Activated B cell treated with CpG ODN at 0.5 μM for 24 hours (primary cell): Measurements from ENCODE around the gene SPRR1A. TPM values are rescaled to one million over a fixed set of nuclear protein-coding genes. Genes with fewer than 3 reads are reported as not detected.

Experiments
- ATAC-seq: fragments of 200-7000 bp; cut with Tn5 transposase; one replicate; pipeline ENCODE4 v1.10.0; 2021; ENCODE audit warnings: low read depth, mild to moderate bottlenecking, moderate library complexity
- CTCF ChIA-PET: fragments of 350-600 bp; sonication (Branson Sonifier 250); formaldehyde crosslinking; loops from one replicate; lab custom pipeline; 2021; ENCODE audit warnings: antibody characterized with exemption; lab: Charles Lee
- POLR2A ChIA-PET: fragments of 350-600 bp; sonication (Branson Sonifier 250); formaldehyde crosslinking; loops from one replicate; lab custom pipeline; 2021; ENCODE audit warnings: antibody characterized with exemption; lab: Charles Lee
- DNase-seq: peaks from one replicate; pipeline ENCODE4 v3.0.0; 2022
- H3K27ac Mint-ChIP-seq: one replicate; pipeline ENCODE4 v1.8.0; 2020; ENCODE audit warnings: mixed read lengths
- H3K27me3 Mint-ChIP-seq: one replicate; pipeline ENCODE4 v1.8.0; 2021; ENCODE audit warnings: mixed read lengths
- H3K36me3 Mint-ChIP-seq: one replicate; pipeline ENCODE4 v1.8.0; 2021; ENCODE audit warnings: low read depth, mixed read lengths
- H3K4me1 Mint-ChIP-seq: one replicate; pipeline ENCODE4 v1.8.0; 2021; ENCODE audit warnings: mixed read lengths
- H3K4me3 Mint-ChIP-seq: one replicate; pipeline ENCODE4 v1.8.0; 2020; ENCODE audit warnings: mild to moderate bottlenecking, mixed read lengths
- H3K9me3 Mint-ChIP-seq: one replicate; pipeline ENCODE4 v1.8.0; 2020; ENCODE audit warnings: mixed read lengths
- intact Hi-C: fragments of 100-400 bp; cut with micrococcal nuclease; formaldehyde crosslinking; loops from one replicate; pipeline ENCODE4 v1.15.1; 2024
- total RNA-seq: library from RNA; stranded (reverse); gene quantifications from 2 replicates; pipeline ENCODE4 v1.2.3, GENCODE V29; 2022
- TF ChIP-seq, protein P1 (sequence below): fragments of 200-600 bp; IDR thresholded peaks from one replicate; pipeline ENCODE4 v1.8.0; 2022; ENCODE audit warnings: antibody characterized with exemption, mild to moderate bottlenecking

The SPRR1A gene
- total RNA-seq, 1 donor from 2014 or later, result not detected

DNA sequence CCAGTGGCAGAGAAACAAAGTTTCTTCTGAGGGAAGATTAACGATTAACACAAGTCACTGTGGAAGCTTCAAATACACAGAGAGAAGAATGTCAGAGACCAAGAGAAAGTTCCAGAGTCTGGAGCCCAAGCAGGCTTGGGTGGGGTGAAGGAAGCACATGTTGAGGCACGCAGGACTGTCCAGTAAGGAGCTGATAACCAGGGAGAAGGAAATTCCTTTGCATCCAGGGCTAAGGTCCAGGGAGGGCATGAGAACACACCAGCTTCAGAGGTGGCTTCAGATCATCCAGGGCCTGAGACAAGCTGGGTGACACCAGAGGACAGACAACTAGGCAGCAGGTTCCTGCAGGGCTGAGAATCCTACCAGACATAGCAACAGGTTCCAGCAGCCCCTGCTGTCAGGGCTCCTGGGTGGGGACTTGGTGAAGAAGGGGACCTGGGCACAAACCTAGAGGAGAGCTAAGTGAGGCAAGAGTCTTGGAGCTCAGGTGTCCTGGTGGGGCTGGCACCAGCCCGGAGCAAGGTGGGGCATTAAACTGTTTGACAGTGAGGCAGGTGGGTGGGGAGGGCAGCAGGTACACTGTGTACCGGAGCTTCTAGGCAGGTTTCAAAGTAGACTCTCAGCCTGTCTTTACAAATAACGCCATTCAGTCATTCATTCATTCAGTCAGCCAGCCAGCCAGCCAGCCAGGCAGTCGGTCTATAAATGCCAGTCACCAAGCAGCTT lies 2.6 kb upstream of the SPRR1A start:
- TF ChIP-seq, protein P1, sequence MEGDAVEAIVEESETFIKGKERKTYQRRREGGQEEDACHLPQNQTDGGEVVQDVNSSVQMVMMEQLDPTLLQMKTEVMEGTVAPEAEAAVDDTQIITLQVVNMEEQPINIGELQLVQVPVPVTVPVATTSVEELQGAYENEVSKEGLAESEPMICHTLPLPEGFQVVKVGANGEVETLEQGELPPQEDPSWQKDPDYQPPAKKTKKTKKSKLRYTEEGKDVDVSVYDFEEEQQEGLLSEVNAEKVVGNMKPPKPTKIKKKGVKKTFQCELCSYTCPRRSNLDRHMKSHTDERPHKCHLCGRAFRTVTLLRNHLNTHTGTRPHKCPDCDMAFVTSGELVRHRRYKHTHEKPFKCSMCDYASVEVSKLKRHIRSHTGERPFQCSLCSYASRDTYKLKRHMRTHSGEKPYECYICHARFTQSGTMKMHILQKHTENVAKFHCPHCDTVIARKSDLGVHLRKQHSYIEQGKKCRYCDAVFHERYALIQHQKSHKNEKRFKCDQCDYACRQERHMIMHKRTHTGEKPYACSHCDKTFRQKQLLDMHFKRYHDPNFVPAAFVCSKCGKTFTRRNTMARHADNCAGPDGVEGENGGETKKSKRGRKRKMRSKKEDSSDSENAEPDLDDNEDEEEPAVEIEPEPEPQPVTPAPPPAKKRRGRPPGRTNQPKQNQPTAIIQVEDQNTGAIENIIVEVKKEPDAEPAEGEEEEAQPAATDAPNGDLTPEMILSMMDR, result no peak
- ChIA-PET POLR2A (no interaction called here), CTCF (no interaction called here)
- Mint-ChIP-seq H3K27me3 (peaks cover 38% of the 10 kb centered on the region), H3K9me3 (no peaks in the 10 kb centered on the region), H3K4me1 (no peaks in the 10 kb centered on the region), H3K27ac (no peak overlapping the region), H3K4me3 (no peak overlapping the region), H3K36me3 (no peaks in the 10 kb centered on the region)
- DNase-seq, result no peak
- ATAC-seq, result no peak
- intact Hi-C loops, result no loop called here

DNA sequence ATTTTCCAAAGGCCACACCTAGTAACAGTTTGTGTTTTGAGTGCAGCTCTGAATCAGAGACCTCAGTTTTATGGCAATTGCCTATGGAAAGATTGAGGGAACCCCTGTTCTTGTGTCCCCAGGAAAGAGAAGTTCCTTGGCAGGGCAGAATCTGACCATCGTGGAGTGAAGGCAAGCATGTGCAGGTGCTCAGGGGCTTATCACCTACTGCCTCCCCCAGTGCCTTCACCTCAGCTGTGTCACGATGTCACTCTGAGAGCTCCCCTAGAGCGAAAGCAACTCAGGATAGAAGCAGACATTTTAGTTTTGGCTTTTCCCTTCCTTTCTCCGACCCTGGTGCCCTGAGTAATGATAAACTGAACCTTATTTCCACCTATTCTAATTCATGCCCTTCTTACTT lies 1.8 kb upstream of the SPRR1A start:
- H3K27ac Mint-ChIP-seq, result no peak overlapping the region
- H3K27me3 Mint-ChIP-seq, result peaks cover 39% of the 10 kb centered on the region
- intact Hi-C loops, result no loop called here
- DNase-seq, result no peak
- H3K36me3 Mint-ChIP-seq, result no peaks in the 10 kb centered on the region
- TF ChIP-seq, protein P1, result no peak
- CTCF ChIA-PET, result no interaction called here
- no peak for ATAC-seq
- POLR2A ChIA-PET, result no interaction called here
- H3K4me3 Mint-ChIP-seq, result no peak overlapping the region
- no peaks in the 10 kb centered on the region for H3K9me3 Mint-ChIP-seq
- no peaks in the 10 kb centered on the region for H3K4me1 Mint-ChIP-seq

DNA sequence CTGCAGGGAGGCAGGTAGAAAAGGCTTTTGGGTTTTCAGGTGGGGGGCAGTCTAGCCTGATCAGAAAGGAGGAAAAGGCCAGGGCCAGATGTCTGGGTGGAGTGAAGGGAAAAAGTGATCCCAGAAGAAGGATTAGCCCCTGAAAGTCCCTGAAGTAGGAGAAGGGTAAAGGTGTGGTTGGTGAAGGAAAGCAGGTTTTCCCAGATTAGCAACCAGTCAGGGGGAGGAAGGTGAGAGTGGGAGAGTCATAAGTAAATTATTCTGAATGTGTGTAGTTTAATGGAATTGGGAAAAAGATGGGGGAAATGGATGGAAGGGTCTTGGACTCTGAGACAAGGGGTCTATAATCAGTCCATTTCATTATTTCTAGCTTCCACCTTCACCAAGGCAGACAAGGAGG lies 647 bp upstream of the SPRR1A start:
- intact Hi-C loops, result no loop called here
- H3K36me3 Mint-ChIP-seq, result no peaks in the 10 kb centered on the region
- H3K4me1 Mint-ChIP-seq, result no peaks in the 10 kb centered on the region
- peaks cover 45% of the 10 kb centered on the region for H3K27me3 Mint-ChIP-seq
- ChIA-PET POLR2A (no interaction called here), CTCF (no interaction called here)
- TF ChIP-seq, protein P1, result no peak
- no peak for DNase-seq
- no peak overlapping the region for H3K27ac Mint-ChIP-seq
- no peak overlapping the region for H3K4me3 Mint-ChIP-seq
- ATAC-seq, result no peak
- H3K9me3 Mint-ChIP-seq, result no peaks in the 10 kb centered on the region

DNA sequence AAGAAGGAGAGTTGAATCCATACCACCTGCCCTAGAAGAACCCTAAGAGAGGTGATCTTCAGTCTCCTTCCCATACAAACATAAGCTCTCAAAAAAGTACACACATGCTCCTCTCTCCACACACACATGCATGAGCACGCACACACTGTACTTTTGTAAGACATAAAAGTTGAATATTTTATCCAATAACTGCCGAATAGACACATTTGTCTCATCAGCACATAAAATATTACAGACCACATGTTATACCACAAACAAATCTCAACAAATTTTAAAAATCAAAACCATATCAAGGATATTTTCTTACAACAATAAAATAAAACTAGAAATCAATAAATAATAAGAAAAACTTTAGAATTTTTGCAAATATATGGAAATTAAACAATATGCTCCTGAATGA lies 2.7 kb downstream of the SPRR1A start:
- no peak overlapping the region for H3K4me3 Mint-ChIP-seq
- POLR2A ChIA-PET, result no interaction called here
- peaks cover 39% of the 10 kb centered on the region for H3K27me3 Mint-ChIP-seq
- ATAC-seq (no peak), DNase-seq (no peak)
- no peaks in the 10 kb centered on the region for H3K9me3 Mint-ChIP-seq
- no peaks in the 10 kb centered on the region for H3K4me1 Mint-ChIP-seq
- H3K36me3 Mint-ChIP-seq, result no peaks in the 10 kb centered on the region
- no peak overlapping the region for H3K27ac Mint-ChIP-seq
- intact Hi-C loops, result no loop called here
- CTCF ChIA-PET, result no interaction called here
- TF ChIP-seq, protein P1, result no peak

DNA sequence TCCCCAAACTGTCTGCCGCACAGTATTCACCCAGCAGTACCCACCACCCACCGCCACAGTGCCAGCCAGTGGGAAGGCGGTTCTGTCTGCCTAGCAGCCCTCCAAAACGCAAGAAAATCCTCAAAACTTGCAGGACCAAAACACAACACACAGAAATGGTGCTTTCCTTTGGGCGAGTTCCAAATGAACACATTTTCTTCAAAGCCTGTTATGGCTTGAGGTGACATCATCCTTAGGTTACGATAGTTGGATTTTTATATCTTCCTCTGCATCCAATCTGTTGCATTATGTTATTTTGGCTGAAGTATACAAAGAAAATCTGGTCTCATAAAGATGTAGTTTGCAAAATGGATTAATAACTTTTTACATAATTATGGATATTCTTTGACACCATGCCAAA lies 9.3 kb downstream of the SPRR1A start:
- no peak for DNase-seq
- ATAC-seq, result no peak
- no peaks in the 10 kb centered on the region for H3K36me3 Mint-ChIP-seq
- TF ChIP-seq, protein P1, result no peak
- H3K27ac Mint-ChIP-seq, result no peak overlapping the region
- no peak overlapping the region for H3K4me3 Mint-ChIP-seq
- H3K9me3 Mint-ChIP-seq, result peaks cover 6% of the 10 kb centered on the region
- no peaks in the 10 kb centered on the region for H3K4me1 Mint-ChIP-seq
- POLR2A ChIA-PET, result no interaction called here
- peaks cover 16% of the 10 kb centered on the region for H3K27me3 Mint-ChIP-seq
- intact Hi-C loops, result no loop called here
- CTCF ChIA-PET, result no interaction called here
